T-helper 2 cell treated with Interferon-gamma antibody and Interleukin-4, amounts not matched to agents 5 μg/mL and 100 μg/mL, for 36 hours (primary cell): Measurements from ENCODE around the gene AFF1.
"Not testable (repeated sequence)": the region's sequence is repeated elsewhere in the genome, so short reads cannot be mapped to it uniquely, and the experiment has no call there.

ENCODE experiments used
- DNase-seq: peaks from one replicate; pipeline ENCODE4 v3.0.0; 2021; ENCODE audit warnings: low spot score
- H3K27ac Mint-ChIP-seq: one replicate; pipeline ENCODE4 v1.8.0; 2021; ENCODE audit warnings: mild to moderate bottlenecking, mixed read lengths
- H3K27me3 Mint-ChIP-seq: one replicate; pipeline ENCODE4 v1.8.0; 2021; ENCODE audit warnings: low read depth, mixed read lengths
- H3K36me3 Mint-ChIP-seq: one replicate; pipeline ENCODE4 v1.8.0; 2021; ENCODE audit warnings: low read depth, mixed read lengths
- H3K4me1 Mint-ChIP-seq: one replicate; pipeline ENCODE4 v1.8.0; 2021; ENCODE audit warnings: low read depth, mixed read lengths
- H3K4me3 Mint-ChIP-seq: one replicate; pipeline ENCODE4 v1.8.0; 2022; ENCODE audit warnings: mild to moderate bottlenecking, moderate library complexity, mixed read lengths
- H3K9me3 Mint-ChIP-seq: one replicate; pipeline ENCODE4 v1.8.0; 2021; ENCODE audit warnings: mixed read lengths

The AFF1 gene

DNA sequence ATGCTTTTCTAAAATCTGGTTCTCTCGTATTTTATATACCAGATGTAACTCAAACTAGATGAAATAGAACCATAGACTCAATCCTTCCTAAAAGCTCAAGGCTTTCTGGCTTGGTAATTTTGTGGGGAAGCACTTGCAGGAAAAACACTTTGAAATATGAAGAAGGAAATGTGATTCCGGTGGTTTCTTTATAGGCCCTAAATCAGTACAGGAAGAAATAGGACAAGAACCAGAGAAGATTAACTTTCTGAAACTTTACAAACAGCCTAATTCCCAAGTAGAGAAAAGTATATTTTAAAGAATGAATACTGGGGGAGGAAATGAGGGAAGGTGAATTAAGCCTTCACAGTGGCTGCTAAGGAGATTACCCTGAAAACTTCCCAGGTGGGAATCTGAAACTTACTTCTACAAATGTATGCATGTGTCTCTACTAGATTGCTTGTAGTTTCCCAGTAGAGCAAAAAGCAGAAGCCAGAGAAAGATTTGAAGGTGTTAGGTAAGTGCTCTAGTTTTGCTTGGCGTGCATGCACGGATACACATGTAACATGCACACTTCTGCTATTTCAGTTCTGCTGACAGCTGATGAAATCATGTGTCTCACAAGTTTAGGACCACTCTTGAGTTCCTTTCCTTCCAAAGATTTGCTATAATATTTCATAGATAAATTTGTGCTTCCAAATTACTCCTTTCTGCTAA is 92.1 kb downstream of the AFF1 start:
- Mint-ChIP-seq H3K36me3 (no peaks in the 10 kb centered on the region), H3K9me3 (no peaks in the 10 kb centered on the region), H3K4me3 (no peak overlapping the region), H3K4me1 (peaks cover 23% of the 10 kb centered on the region), H3K27me3 (no peaks in the 10 kb centered on the region), H3K27ac (no peak overlapping the region)
- DNase-seq, result no peak

- Mint-ChIP-seq H3K4me1 (peaks cover 18% of the 10 kb centered on the region), H3K36me3 (no peaks in the 10 kb centered on the region), H3K9me3 (no peaks in the 10 kb centered on the region), H3K27ac (no peak overlapping the region), H3K27me3 (no peaks in the 10 kb centered on the region), H3K4me3 (no peak overlapping the region)
- no peak for DNase-seq
These were observed 94.5 kb downstream of the AFF1 start for GRCh38 chr4:87029356-87029755.

GRCh38 chr4:87030124-87030523 is 95.3 kb downstream of the AFF1 start:
- Mint-ChIP-seq H3K27ac (no peak overlapping the region), H3K9me3 (no peaks in the 10 kb centered on the region), H3K4me3 (no peak overlapping the region), H3K36me3 (no peaks in the 10 kb centered on the region), H3K27me3 (no peaks in the 10 kb centered on the region), H3K4me1 (peaks cover 18% of the 10 kb centered on the region)
- no peak for DNase-seq

- Mint-ChIP-seq H3K36me3 (no peaks in the 10 kb centered on the region), H3K4me3 (no peak overlapping the region), H3K27me3 (no peaks in the 10 kb centered on the region), H3K27ac (no peak overlapping the region), H3K9me3 (no peaks in the 10 kb centered on the region), H3K4me1 (peaks cover 14% of the 10 kb centered on the region)
- no peak for DNase-seq
These were observed 96.1 kb downstream of the AFF1 start for GRCh38 chr4:87030755-87031441.

DNA sequence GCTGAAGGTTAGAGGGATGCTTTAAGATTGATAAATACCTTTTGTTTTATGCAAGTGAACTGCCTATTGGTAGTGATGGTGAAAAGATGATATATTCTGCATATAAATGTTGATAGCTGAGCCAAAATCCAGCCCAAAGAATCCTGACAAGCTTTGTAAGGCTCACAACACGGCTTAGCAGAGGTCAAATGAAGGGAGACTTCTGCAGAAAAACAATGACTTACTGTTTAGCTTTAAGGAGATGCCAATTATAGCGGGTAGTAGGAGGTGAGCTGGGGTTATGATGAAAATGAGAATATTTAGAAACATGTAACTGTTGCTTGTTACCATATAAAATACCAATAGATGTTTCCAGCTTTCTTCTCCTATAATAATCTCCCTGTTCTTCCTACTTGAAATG is 97.1 kb downstream of the AFF1 start:
- Mint-ChIP-seq H3K27me3 (no peaks in the 10 kb centered on the region), H3K4me1 (peaks cover 13% of the 10 kb centered on the region), H3K9me3 (no peaks in the 10 kb centered on the region), H3K4me3 (no peak overlapping the region), H3K27ac (no peak overlapping the region), H3K36me3 (no peaks in the 10 kb centered on the region)
- no peak for DNase-seq

GRCh38 chr4:87032884-87033533 is 98.2 kb downstream of the AFF1 start:
- Mint-ChIP-seq H3K4me1 (peaks cover 18% of the 10 kb centered on the region), H3K4me3 (no peak overlapping the region), H3K36me3 (no peaks in the 10 kb centered on the region), H3K9me3 (no peaks in the 10 kb centered on the region), H3K27me3 (no peaks in the 10 kb centered on the region), H3K27ac (no peak overlapping the region)
- no peak for DNase-seq

DNA sequence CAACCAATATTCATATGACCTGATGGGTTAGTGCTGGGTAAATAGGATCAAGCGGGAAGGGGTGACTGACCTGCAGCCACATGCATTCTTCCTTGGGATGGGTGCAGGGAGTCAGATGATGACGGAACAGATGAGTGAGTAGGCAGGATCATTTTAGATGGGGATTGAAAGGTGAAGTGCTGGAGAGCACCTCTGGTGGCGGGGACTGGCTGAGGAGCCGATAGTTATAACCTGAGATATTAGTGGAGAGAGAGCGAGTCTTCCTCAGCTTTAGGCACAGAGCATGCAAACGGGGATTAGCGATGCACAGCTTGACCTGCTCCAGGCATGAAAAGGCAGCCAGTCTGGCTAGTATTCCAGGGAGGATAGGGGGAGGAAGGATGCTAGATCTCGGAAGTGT is 99.1 kb downstream of the AFF1 start:
- Mint-ChIP-seq H3K4me3 (no peak overlapping the region), H3K9me3 (no peaks in the 10 kb centered on the region), H3K36me3 (no peaks in the 10 kb centered on the region), H3K4me1 (peaks cover 23% of the 10 kb centered on the region), H3K27me3 (no peaks in the 10 kb centered on the region), H3K27ac (no peak overlapping the region)
- no peak for DNase-seq

DNA sequence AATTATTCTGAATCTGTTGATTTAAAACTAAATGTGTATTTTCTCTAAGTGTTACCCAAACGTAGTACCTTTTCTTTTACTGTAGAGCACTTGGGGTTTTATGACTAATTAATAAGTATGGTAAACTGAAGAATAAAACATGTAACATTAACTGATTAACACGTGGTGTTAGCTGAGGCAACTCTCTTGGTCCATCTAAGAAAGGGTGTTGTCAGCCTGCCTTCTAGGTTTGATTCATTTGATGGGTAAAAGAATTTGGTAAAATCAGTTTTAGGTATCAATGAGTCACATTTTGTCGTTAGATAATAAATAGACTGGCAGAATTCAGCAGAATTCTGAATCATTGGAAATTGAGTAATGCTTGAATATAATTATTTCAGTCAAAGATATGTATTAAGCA is 99.7 kb downstream of the AFF1 start:
- Mint-ChIP-seq H3K9me3 (no peaks in the 10 kb centered on the region), H3K27ac (no peak overlapping the region), H3K4me1 (peaks cover 19% of the 10 kb centered on the region), H3K36me3 (no peaks in the 10 kb centered on the region), H3K4me3 (no peak overlapping the region), H3K27me3 (no peaks in the 10 kb centered on the region)
- no peak for DNase-seq

- Mint-ChIP-seq H3K4me3 (no peak overlapping the region), H3K27me3 (no peaks in the 10 kb centered on the region), H3K4me1 (peaks cover 14% of the 10 kb centered on the region), H3K27ac (no peak overlapping the region), H3K9me3 (no peaks in the 10 kb centered on the region), H3K36me3 (no peaks in the 10 kb centered on the region)
- DNase-seq, result no peak
These were observed 101.2 kb downstream of the AFF1 start for GRCh38 chr4:87035881-87036509.

- no peaks in the 10 kb centered on the region for H3K9me3 Mint-ChIP-seq
- no peaks in the 10 kb centered on the region for H3K36me3 Mint-ChIP-seq
- DNase-seq, result no peak
- no peaks in the 10 kb centered on the region for H3K27me3 Mint-ChIP-seq
- peaks cover 18% of the 10 kb centered on the region for H3K4me1 Mint-ChIP-seq
- no peak overlapping the region for H3K4me3 Mint-ChIP-seq
- no peak overlapping the region for H3K27ac Mint-ChIP-seq
These were observed 101.9 kb downstream of the AFF1 start for GRCh38 chr4:87036713-87037112.

DNA sequence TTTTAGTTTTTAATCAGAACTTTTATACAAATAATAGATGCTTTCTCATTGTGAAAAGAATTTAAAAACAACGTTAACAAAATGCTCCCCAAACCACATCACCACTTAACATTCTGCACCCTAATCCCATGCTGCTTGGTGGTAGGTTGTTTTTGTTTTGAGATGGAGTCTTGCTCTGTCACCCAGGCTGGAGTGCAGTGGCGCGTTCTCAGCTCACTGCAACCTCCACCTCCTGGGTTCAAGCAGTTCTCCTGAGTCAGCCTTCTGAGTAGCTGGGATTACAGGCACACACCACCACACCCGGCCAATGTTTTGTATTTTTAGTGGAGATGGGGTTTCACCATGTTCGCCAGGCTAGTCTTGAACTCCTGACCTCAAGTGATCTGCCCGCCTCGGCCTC is 102.4 kb downstream of the AFF1 start:
- not testable (repeated sequence) for H3K4me3 Mint-ChIP-seq, H3K27ac Mint-ChIP-seq, H3K36me3 Mint-ChIP-seq, DNase-seq, H3K9me3 Mint-ChIP-seq, H3K27me3 Mint-ChIP-seq
- peaks cover 21% of the 10 kb centered on the region for H3K4me1 Mint-ChIP-seq

DNA sequence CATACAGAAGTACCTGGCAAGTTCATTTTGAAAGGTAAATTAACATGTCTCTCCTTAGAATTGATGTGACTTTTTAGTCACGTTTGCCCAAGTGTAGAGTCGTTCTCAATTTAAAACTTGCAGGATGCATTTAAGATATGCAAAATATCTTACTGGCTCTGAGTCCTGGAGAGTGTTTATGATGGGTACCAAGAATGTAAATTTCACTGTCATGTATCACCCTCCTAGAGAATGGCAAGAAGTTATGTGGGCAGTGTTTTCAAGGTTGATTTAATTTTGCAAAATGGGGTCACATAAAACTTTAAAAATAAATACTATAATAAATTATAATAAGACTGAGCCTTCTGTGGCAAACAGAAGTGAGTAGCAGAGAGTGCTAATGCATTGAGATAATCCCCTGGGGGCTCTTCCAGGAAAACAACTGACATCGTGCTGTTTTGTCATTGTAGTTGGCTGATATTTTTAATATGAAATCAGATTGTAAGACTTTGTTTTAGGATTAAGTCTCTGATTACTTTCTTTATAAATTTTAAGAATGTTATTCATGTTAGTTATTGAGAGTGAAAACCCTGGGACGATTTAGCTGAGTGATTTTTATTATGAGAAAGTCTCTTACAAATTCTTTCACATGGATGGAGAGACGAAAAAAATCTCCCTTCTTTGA is 103.0 kb downstream of the AFF1 start:
- Mint-ChIP-seq H3K27me3 (no peaks in the 10 kb centered on the region), H3K4me1 (peaks cover 23% of the 10 kb centered on the region), H3K36me3 (no peaks in the 10 kb centered on the region), H3K9me3 (no peaks in the 10 kb centered on the region), H3K27ac (no peak overlapping the region), H3K4me3 (no peak overlapping the region)
- no peak for DNase-seq

GRCh38 chr4:87038837-87039615 is 104.2 kb downstream of the AFF1 start:
- Mint-ChIP-seq H3K4me3 (no peak overlapping the region), H3K27me3 (no peaks in the 10 kb centered on the region), H3K36me3 (no peaks in the 10 kb centered on the region), H3K27ac (no peak overlapping the region), H3K4me1 (peaks cover 23% of the 10 kb centered on the region), H3K9me3 (no peaks in the 10 kb centered on the region)
- no peak for DNase-seq
